WTC11 (cell line): ENCODE measurements around the gene MCF2L2. TPM values are rescaled to one million over a fixed set of nuclear protein-coding genes. Genes with fewer than 3 reads are reported as not detected.

ENCODE experiments used
- ATAC-seq: fragments of 200-7000 bp; cut with Tn5 transposase; 2 replicates; pipeline ENCODE4 v1.10.0; 2021; ENCODE audit warnings: mild to moderate bottlenecking, moderate library complexity
- CTCF ChIA-PET: fragments of 300-600 bp; sonication (Branson Sonifier 250); formaldehyde crosslinking; loops from one replicate; lab custom pipeline; 2021; ENCODE audit warnings: antibody characterized with exemption; lab: Charles Lee
- POLR2A ChIA-PET: fragments of 350-600 bp; sonication (Branson Sonifier 250); formaldehyde crosslinking; loops from one replicate; lab custom pipeline; 2021; ENCODE audit warnings: antibody characterized with exemption; lab: Charles Lee
- DNase-seq: peaks from one replicate; pipeline ENCODE4 v3.0.0; 2021; ENCODE audit warnings: low spot score
- H3K27ac Mint-ChIP-seq: 2 replicates; pipeline ENCODE4 v1.8.0; 2021; ENCODE audit warnings: mixed read lengths
- H3K27me3 Mint-ChIP-seq: 2 replicates; pipeline ENCODE4 v1.8.0; 2021; ENCODE audit warnings: low read depth, mild to moderate bottlenecking, moderate library complexity, mixed read lengths
- H3K36me3 Mint-ChIP-seq: 2 replicates; pipeline ENCODE4 v1.8.0; 2021; ENCODE audit warnings: mixed read lengths
- H3K4me1 Mint-ChIP-seq: 2 replicates; pipeline ENCODE4 v1.8.0; 2022; ENCODE audit warnings: mixed read lengths
- H3K4me3 Mint-ChIP-seq: 2 replicates; pipeline ENCODE4 v1.8.0; 2021; ENCODE audit warnings: mild to moderate bottlenecking, moderate library complexity, mixed read lengths
- H3K9me3 Mint-ChIP-seq: 2 replicates; pipeline ENCODE4 v1.8.0; 2021; ENCODE audit warnings: mixed read lengths
- ATF6 ChIP-seq: sonication (generic); formaldehyde crosslinking; IDR thresholded peaks from 2 replicates; pipeline ENCODE4 v1.8.1; 2023; ENCODE audit warnings: mild to moderate bottlenecking, missing genetic modification reagents
- ELF4 ChIP-seq: sonication (generic); formaldehyde crosslinking; IDR thresholded peaks from 2 replicates; pipeline ENCODE4 v1.8.1; 2022; ENCODE audit warnings: low read depth, mild to moderate bottlenecking, moderate library complexity, missing genetic modification reagents
- ETV6 ChIP-seq: sonication (generic); formaldehyde crosslinking; IDR thresholded peaks from 2 replicates; pipeline ENCODE4 v1.8.1; 2022; ENCODE audit warnings: mild to moderate bottlenecking, missing genetic modification reagents
- JUN ChIP-seq: sonication (generic); formaldehyde crosslinking; IDR thresholded peaks from 2 replicates; pipeline ENCODE4 v1.8.0; 2023; ENCODE audit warnings: mild to moderate bottlenecking, missing genetic modification reagents
- NFATC4 ChIP-seq: fragments of 250-450 bp; sonication (Bioruptor Pico); IDR thresholded peaks from 2 replicates; pipeline ENCODE4 v1.9.0; 2021; ENCODE audit warnings: mild to moderate bottlenecking
- PRRX2 ChIP-seq: fragments of 250-450 bp; sonication (Bioruptor Pico); IDR thresholded peaks from 2 replicates; pipeline ENCODE4 v1.8.0; 2021; ENCODE audit warnings: mild to moderate bottlenecking
- RORB ChIP-seq: fragments of 250-450 bp; sonication (Bioruptor Pico); IDR thresholded peaks from 2 replicates; pipeline ENCODE4 v1.9.0; 2021; ENCODE audit warnings: mild to moderate bottlenecking
- SMAD3 ChIP-seq: sonication (generic); formaldehyde crosslinking; IDR thresholded peaks from 2 replicates; pipeline ENCODE4 v1.8.0; 2022; ENCODE audit warnings: missing genetic modification reagents, mild to moderate bottlenecking, borderline replicate concordance
- SOX15 ChIP-seq: fragments of 250-450 bp; sonication (Bioruptor Pico); IDR thresholded peaks from 2 replicates; pipeline ENCODE4 v1.9.0; 2021; ENCODE audit warnings: mild to moderate bottlenecking
- STAT6 ChIP-seq: sonication (generic); formaldehyde crosslinking; conservative IDR thresholded peaks from 2 replicates; pipeline ENCODE4 v1.8.1; 2023; ENCODE audit warnings: mild to moderate bottlenecking, low read depth, missing genetic modification reagents, moderate library complexity
- TP53 ChIP-seq: sonication (generic); formaldehyde crosslinking; IDR thresholded peaks from 2 replicates; pipeline ENCODE4 v1.8.1; 2023; ENCODE audit warnings: mild to moderate bottlenecking, missing genetic modification reagents
- USF1 ChIP-seq: sonication (generic); formaldehyde crosslinking; IDR thresholded peaks from 2 replicates; pipeline ENCODE4 v1.8.0; 2022; ENCODE audit warnings: mild to moderate bottlenecking, missing genetic modification reagents
- ZNF219 ChIP-seq: sonication (generic); formaldehyde crosslinking; IDR thresholded peaks from 2 replicates; pipeline ENCODE4 v1.8.0; 2023; ENCODE audit warnings: missing genetic modification reagents, mild to moderate bottlenecking, borderline replicate concordance
- ZNF263 ChIP-seq: sonication (generic); formaldehyde crosslinking; IDR thresholded peaks from 2 replicates; pipeline ENCODE4 v1.8.1; 2022; ENCODE audit warnings: low read depth, mild to moderate bottlenecking, moderate library complexity, missing genetic modification reagents
- ZNF317 ChIP-seq: sonication (generic); formaldehyde crosslinking; IDR thresholded peaks from 2 replicates; pipeline ENCODE4 v1.8.1; 2023; ENCODE audit warnings: low read depth, mild to moderate bottlenecking, moderate library complexity, missing genetic modification reagents, borderline replicate concordance
- ZNF396 ChIP-seq: fragments of 250-450 bp; sonication (Bioruptor Pico); IDR thresholded peaks from 2 replicates; pipeline ENCODE4 v1.8.0; 2021; ENCODE audit warnings: mild to moderate bottlenecking, moderate library complexity, borderline replicate concordance
- total RNA-seq: library from RNA; stranded (reverse); gene quantifications from 3 replicates; pipeline ENCODE4 v1.2.3, GENCODE V29; 2021
- TF ChIP-seq, protein P1 (sequence below): fragments of 250-450 bp; sonication (Bioruptor Pico); IDR thresholded peaks from 2 replicates; pipeline ENCODE4 v1.9.0; 2021; ENCODE audit warnings: mild to moderate bottlenecking
- TF ChIP-seq, protein P2 (sequence below): fragments of 200-600 bp; IDR thresholded peaks from 2 replicates; pipeline ENCODE4 v1.8.0; 2022; ENCODE audit warnings: antibody characterized with exemption
- TF ChIP-seq, protein P3 (sequence below): sonication (generic); formaldehyde crosslinking; IDR thresholded peaks from 2 replicates; pipeline ENCODE4 v1.8.0; 2023; ENCODE audit warnings: missing genetic modification reagents

The MCF2L2 gene
- total RNA-seq, 1 experiment from 2014 or later, result 7.5 TPM

GRCh38 chr3:183226333-183226890 is 202.0 kb downstream of the MCF2L2 start:
- POLR2A ChIA-PET, result no interaction called here
- TF ChIP-seq, protein P1, sequence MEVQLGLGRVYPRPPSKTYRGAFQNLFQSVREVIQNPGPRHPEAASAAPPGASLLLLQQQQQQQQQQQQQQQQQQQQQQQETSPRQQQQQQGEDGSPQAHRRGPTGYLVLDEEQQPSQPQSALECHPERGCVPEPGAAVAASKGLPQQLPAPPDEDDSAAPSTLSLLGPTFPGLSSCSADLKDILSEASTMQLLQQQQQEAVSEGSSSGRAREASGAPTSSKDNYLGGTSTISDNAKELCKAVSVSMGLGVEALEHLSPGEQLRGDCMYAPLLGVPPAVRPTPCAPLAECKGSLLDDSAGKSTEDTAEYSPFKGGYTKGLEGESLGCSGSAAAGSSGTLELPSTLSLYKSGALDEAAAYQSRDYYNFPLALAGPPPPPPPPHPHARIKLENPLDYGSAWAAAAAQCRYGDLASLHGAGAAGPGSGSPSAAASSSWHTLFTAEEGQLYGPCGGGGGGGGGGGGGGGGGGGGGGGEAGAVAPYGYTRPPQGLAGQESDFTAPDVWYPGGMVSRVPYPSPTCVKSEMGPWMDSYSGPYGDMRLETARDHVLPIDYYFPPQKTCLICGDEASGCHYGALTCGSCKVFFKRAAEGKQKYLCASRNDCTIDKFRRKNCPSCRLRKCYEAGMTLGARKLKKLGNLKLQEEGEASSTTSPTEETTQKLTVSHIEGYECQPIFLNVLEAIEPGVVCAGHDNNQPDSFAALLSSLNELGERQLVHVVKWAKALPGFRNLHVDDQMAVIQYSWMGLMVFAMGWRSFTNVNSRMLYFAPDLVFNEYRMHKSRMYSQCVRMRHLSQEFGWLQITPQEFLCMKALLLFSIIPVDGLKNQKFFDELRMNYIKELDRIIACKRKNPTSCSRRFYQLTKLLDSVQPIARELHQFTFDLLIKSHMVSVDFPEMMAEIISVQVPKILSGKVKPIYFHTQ (CRISPR knock-in tag), result no peak
- TF ChIP-seq PRRX2 (CRISPR knock-in tag), result no peak
- no peak for TF ChIP-seq ETV6 (CRISPR knock-in tag)
- TF ChIP-seq JUN (CRISPR knock-in tag), result no peak
- TF ChIP-seq ELF4 (CRISPR knock-in tag), result no peak
- no peak for TF ChIP-seq NFATC4 (CRISPR knock-in tag)
- TF ChIP-seq, protein P2, sequence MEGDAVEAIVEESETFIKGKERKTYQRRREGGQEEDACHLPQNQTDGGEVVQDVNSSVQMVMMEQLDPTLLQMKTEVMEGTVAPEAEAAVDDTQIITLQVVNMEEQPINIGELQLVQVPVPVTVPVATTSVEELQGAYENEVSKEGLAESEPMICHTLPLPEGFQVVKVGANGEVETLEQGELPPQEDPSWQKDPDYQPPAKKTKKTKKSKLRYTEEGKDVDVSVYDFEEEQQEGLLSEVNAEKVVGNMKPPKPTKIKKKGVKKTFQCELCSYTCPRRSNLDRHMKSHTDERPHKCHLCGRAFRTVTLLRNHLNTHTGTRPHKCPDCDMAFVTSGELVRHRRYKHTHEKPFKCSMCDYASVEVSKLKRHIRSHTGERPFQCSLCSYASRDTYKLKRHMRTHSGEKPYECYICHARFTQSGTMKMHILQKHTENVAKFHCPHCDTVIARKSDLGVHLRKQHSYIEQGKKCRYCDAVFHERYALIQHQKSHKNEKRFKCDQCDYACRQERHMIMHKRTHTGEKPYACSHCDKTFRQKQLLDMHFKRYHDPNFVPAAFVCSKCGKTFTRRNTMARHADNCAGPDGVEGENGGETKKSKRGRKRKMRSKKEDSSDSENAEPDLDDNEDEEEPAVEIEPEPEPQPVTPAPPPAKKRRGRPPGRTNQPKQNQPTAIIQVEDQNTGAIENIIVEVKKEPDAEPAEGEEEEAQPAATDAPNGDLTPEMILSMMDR, result no peak
- no peak for TF ChIP-seq SOX15 (CRISPR knock-in tag)
- TF ChIP-seq, protein P3, sequence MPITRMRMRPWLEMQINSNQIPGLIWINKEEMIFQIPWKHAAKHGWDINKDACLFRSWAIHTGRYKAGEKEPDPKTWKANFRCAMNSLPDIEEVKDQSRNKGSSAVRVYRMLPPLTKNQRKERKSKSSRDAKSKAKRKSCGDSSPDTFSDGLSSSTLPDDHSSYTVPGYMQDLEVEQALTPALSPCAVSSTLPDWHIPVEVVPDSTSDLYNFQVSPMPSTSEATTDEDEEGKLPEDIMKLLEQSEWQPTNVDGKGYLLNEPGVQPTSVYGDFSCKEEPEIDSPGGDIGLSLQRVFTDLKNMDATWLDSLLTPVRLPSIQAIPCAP, result no peak
- Mint-ChIP-seq H3K27ac (no peak overlapping the region), H3K9me3 (no peaks in the 10 kb centered on the region), H3K4me1 (no peaks in the 10 kb centered on the region), H3K27me3 (no peaks in the 10 kb centered on the region), H3K36me3 (no peaks in the 10 kb centered on the region), H3K4me3 (no peak overlapping the region)
- no peak for DNase-seq
- no peak for ATAC-seq
- CTCF ChIA-PET, result no interaction called here

- peaks cover 4% of the 10 kb centered on the region; the same call in 1 of the 2 replicates for H3K4me1 Mint-ChIP-seq
- H3K36me3 Mint-ChIP-seq, result no peaks in the 10 kb centered on the region
- ATAC-seq, result no peak
- ChIA-PET CTCF (interaction anchor here (0.8 kb wide), 1 partner anchor 39 kb away, joined by 3 read pairs; no protein-coding TSS in a partner anchor), POLR2A (interaction anchor here (0.6 kb wide), 1 partner anchor 488 kb away, joined by 3 read pairs; no protein-coding TSS in a partner anchor)
- no peaks in the 10 kb centered on the region for H3K27me3 Mint-ChIP-seq
- TF ChIP-seq NFATC4 (CRISPR knock-in tag), result no peak
- TF ChIP-seq ZNF317 (CRISPR knock-in tag), result no peak
- TF ChIP-seq ATF6, result no peak
- no peak for TF ChIP-seq ZNF396 (CRISPR knock-in tag)
- no peak for TF ChIP-seq TP53 (CRISPR knock-in tag)
- TF ChIP-seq ZNF263, result no peak
- no peak for TF ChIP-seq USF1 (CRISPR knock-in tag)
- TF ChIP-seq STAT6 (CRISPR knock-in tag), result no peak
- no peak for TF ChIP-seq ZNF219 (CRISPR knock-in tag)
- TF ChIP-seq, protein P1 (CRISPR knock-in tag), result no peak
- TF ChIP-seq RORB (CRISPR knock-in tag), result no peak
- TF ChIP-seq SMAD3 (CRISPR knock-in tag), result no peak
- H3K4me3 Mint-ChIP-seq, result no peak overlapping the region
- no peak for DNase-seq
- no peak overlapping the region for H3K27ac Mint-ChIP-seq
- H3K9me3 Mint-ChIP-seq, result no peaks in the 10 kb centered on the region
These were observed 204.0 kb downstream of the MCF2L2 start for GRCh38 chr3:183224180-183224970.
